HepG2 (cell line): ENCODE results near the gene FBXO4. TPM values are rescaled to one million over a fixed set of nuclear protein-coding genes. Genes with fewer than 3 reads are reported as not detected.

Source experiments
- DNMT1 ChIP-seq: sonication (generic); formaldehyde crosslinking; IDR thresholded peaks from 2 replicates; pipeline ENCODE4 v1.5.1; 2020; ENCODE audit warnings: mild to moderate bottlenecking, missing genetic modification reagents
- DPF2 ChIP-seq: sonication (generic); formaldehyde crosslinking; IDR thresholded peaks from 2 replicates; pipeline ENCODE4 v1.4.0; 2020; ENCODE audit warnings: mild to moderate bottlenecking, low read depth, missing genetic modification reagents, borderline replicate concordance
- PHF8 ChIP-seq: sonication (generic); formaldehyde crosslinking; IDR thresholded peaks from 2 replicates; pipeline ENCODE4 v1.5.0; 2020; ENCODE audit warnings: missing genetic modification reagents
- POGZ ChIP-seq: sonication (generic); formaldehyde crosslinking; IDR thresholded peaks from 2 replicates; pipeline ENCODE4 v1.4.0; 2020; ENCODE audit warnings: mild to moderate bottlenecking, missing genetic modification reagents
- RARG ChIP-seq: sonication (generic); formaldehyde crosslinking; IDR thresholded peaks from 2 replicates; pipeline ENCODE4 v1.4.0; 2020; ENCODE audit warnings: low read depth, mild to moderate bottlenecking, missing genetic modification reagents
- RFX1 ChIP-seq: fragments of 450-650 bp; IDR thresholded peaks from 2 replicates; pipeline ENCODE4 v1.6.1; 2017
- SMARCE1 ChIP-seq: fragments of 450-650 bp; IDR thresholded peaks from 2 replicates; pipeline ENCODE4 v1.6.1; 2017; ENCODE audit warnings: borderline replicate concordance
- ZBTB38 ChIP-seq: sonication (generic); formaldehyde crosslinking; IDR thresholded peaks from 2 replicates; pipeline ENCODE4 v1.5.1; 2020; ENCODE audit warnings: mild to moderate bottlenecking, missing genetic modification reagents
- ZNF136 ChIP-seq: sonication (generic); formaldehyde crosslinking; IDR thresholded peaks from 2 replicates; pipeline ENCODE4 v1.8.1; 2022; ENCODE audit warnings: low read depth, mild to moderate bottlenecking, moderate library complexity, missing genetic modification reagents
- ZNF546 ChIP-seq: sonication (generic); formaldehyde crosslinking; conservative IDR thresholded peaks from 2 replicates; pipeline ENCODE4 v1.8.1; 2023; ENCODE audit warnings: mild to moderate bottlenecking, missing genetic modification reagents
- polyA plus RNA-seq, 8 experiments: library from polyadenylated mRNA; depleted of rRNA in 3 of 8; stranded (reverse) in 7 of 8; unstranded in 1 of 8; fragments of >200 nt; fragmentation: Illumina TruSeq in 4 of 8; extraction: Trizol in 4 of 8; gene quantifications; 2 replicates each; pipeline versions ENCODE4 v1.2.1 to v1.2.3, GENCODE V29; 2011 to 2016; ENCODE audit warnings: low read depth in 4 of 8, missing spikeins in 1 of 8, mixed read lengths in 1 of 8; ENCODE audit not compliant: insufficient read depth in 1 of 8
- total RNA-seq, 5 experiments: library from RNA; depleted of rRNA; stranded (reverse); fragments of >200 nt; fragmentation: Illumina TruSeq; extraction: Trizol; gene quantifications; 2 replicates each; pipeline ENCODE4 v1.2.3, GENCODE V29; 2016; ENCODE audit warnings: low read depth in 1 of 5
- TF ChIP-seq, protein P1 (sequence below): sonication (generic); formaldehyde crosslinking; IDR thresholded peaks from 2 replicates; pipeline ENCODE4 v1.5.0; 2020; ENCODE audit warnings: missing genetic modification reagents, mild to moderate bottlenecking, borderline replicate concordance
- TF ChIP-seq, protein P2 (sequence below): sonication (generic); formaldehyde crosslinking; IDR thresholded peaks from 2 replicates; pipeline ENCODE4 v1.4.0; 2020; ENCODE audit warnings: mild to moderate bottlenecking, missing genetic modification reagents
- TF ChIP-seq, protein P3 (sequence below): sonication (generic); formaldehyde crosslinking; IDR thresholded peaks from 2 replicates; pipeline ENCODE4 v1.5.0; 2020; ENCODE audit warnings: mild to moderate bottlenecking, missing genetic modification reagents, borderline replicate concordance
- TF ChIP-seq, protein P4 (sequence below): sonication (generic); formaldehyde crosslinking; IDR thresholded peaks from 2 replicates; pipeline ENCODE4 v1.4.0; 2020; ENCODE audit warnings: mild to moderate bottlenecking, missing genetic modification reagents

Gene FBXO4
- total and polyA plus RNA-seq, 2 of the 13 experiments (the other 11 are each of a cell fraction or from before 2014, with no cell fraction given), result 5.2 to 16.4 TPM

DNA sequence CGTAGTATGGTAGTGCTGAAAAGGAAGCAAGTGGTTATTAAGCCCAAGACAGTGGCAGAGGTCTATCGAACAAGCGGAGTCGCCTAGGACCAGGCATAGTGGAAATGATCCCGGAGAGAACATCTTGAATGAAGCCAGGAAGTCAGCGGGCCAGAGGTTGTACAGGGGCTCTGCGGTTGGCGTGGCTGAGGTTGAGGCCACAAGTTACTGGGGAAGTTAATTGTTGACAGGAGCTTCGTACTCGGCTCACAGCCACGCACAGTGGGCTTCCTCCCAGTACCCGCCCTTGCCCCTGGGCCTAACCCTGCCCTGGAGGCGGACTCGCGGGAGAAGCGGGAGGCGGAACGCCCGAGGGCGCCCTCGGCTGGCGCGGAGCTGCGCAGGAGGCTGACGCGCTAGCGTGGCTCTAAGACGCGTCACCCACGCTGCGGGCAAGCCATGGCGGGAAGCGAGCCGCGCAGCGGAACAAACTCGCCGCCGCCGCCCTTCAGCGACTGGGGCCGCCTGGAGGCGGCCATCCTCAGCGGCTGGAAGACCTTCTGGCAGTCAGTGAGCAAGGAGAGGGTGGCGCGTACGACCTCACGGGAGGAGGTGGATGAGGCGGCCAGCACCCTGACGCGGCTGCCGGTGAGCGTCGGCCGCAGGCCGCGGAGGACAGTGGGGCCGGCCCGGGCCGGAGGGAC lies at the start of gene FBXO4 (continued):
- TF ChIP-seq, protein P1, sequence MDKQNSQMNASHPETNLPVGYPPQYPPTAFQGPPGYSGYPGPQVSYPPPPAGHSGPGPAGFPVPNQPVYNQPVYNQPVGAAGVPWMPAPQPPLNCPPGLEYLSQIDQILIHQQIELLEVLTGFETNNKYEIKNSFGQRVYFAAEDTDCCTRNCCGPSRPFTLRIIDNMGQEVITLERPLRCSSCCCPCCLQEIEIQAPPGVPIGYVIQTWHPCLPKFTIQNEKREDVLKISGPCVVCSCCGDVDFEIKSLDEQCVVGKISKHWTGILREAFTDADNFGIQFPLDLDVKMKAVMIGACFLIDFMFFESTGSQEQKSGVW (CRISPR knock-in tag), result no peak
- TF ChIP-seq SMARCE1, result no peak
- TF ChIP-seq PHF8, result peak; percentile 95
- TF ChIP-seq ZNF546 (CRISPR knock-in tag), result peak; percentile 72; the same call in 1 of the 2 replicates
- TF ChIP-seq, protein P2, sequence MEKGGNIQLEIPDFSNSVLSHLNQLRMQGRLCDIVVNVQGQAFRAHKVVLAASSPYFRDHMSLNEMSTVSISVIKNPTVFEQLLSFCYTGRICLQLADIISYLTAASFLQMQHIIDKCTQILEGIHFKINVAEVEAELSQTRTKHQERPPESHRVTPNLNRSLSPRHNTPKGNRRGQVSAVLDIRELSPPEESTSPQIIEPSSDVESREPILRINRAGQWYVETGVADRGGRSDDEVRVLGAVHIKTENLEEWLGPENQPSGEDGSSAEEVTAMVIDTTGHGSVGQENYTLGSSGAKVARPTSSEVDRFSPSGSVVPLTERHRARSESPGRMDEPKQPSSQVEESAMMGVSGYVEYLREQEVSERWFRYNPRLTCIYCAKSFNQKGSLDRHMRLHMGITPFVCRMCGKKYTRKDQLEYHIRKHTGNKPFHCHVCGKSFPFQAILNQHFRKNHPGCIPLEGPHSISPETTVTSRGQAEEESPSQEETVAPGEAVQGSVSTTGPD (CRISPR knock-in tag), result no peak
- 0 out of 2 replicates have a peak, but pooled peaks have one; percentile 22 for TF ChIP-seq DPF2 (CRISPR knock-in tag)
- TF ChIP-seq, protein P3, sequence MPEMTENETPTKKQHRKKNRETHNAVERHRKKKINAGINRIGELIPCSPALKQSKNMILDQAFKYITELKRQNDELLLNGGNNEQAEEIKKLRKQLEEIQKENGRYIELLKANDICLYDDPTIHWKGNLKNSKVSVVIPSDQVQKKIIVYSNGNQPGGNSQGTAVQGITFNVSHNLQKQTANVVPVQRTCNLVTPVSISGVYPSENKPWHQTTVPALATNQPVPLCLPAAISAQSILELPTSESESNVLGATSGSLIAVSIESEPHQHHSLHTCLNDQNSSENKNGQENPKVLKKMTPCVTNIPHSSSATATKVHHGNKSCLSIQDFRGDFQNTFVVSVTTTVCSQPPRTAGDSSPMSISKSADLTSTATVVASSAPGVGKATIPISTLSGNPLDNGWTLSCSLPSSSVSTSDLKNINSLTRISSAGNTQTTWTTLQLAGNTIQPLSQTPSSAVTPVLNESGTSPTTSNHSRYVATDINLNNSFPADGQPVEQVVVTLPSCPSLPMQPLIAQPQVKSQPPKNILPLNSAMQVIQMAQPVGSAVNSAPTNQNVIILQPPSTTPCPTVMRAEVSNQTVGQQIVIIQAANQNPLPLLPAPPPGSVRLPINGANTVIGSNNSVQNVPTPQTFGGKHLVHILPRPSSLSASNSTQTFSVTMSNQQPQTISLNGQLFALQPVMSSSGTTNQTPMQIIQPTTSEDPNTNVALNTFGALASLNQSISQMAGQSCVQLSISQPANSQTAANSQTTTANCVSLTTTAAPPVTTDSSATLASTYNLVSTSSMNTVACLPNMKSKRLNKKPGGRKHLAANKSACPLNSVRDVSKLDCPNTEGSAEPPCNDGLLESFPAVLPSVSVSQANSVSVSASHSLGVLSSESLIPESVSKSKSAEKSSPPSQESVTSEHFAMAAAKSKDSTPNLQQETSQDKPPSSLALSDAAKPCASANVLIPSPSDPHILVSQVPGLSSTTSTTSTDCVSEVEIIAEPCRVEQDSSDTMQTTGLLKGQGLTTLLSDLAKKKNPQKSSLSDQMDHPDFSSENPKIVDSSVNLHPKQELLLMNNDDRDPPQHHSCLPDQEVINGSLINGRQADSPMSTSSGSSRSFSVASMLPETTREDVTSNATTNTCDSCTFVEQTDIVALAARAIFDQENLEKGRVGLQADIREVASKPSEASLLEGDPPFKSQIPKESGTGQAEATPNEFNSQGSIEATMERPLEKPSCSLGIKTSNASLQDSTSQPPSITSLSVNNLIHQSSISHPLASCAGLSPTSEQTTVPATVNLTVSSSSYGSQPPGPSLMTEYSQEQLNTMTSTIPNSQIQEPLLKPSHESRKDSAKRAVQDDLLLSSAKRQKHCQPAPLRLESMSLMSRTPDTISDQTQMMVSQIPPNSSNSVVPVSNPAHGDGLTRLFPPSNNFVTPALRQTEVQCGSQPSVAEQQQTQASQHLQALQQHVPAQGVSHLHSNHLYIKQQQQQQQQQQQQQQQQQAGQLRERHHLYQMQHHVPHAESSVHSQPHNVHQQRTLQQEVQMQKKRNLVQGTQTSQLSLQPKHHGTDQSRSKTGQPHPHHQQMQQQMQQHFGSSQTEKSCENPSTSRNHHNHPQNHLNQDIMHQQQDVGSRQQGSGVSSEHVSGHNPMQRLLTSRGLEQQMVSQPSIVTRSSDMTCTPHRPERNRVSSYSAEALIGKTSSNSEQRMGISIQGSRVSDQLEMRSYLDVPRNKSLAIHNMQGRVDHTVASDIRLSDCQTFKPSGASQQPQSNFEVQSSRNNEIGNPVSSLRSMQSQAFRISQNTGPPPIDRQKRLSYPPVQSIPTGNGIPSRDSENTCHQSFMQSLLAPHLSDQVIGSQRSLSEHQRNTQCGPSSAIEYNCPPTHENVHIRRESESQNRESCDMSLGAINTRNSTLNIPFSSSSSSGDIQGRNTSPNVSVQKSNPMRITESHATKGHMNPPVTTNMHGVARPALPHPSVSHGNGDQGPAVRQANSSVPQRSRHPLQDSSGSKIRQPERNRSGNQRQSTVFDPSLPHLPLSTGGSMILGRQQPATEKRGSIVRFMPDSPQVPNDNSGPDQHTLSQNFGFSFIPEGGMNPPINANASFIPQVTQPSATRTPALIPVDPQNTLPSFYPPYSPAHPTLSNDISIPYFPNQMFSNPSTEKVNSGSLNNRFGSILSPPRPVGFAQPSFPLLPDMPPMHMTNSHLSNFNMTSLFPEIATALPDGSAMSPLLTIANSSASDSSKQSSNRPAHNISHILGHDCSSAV (CRISPR knock-in tag), result no peak
- TF ChIP-seq DNMT1 (CRISPR knock-in tag), result no peak; the same call in 1 of the 2 replicates
- TF ChIP-seq RFX1, result no peak
- peak; percentile 92 for TF ChIP-seq ZBTB38
- TF ChIP-seq, protein P4, sequence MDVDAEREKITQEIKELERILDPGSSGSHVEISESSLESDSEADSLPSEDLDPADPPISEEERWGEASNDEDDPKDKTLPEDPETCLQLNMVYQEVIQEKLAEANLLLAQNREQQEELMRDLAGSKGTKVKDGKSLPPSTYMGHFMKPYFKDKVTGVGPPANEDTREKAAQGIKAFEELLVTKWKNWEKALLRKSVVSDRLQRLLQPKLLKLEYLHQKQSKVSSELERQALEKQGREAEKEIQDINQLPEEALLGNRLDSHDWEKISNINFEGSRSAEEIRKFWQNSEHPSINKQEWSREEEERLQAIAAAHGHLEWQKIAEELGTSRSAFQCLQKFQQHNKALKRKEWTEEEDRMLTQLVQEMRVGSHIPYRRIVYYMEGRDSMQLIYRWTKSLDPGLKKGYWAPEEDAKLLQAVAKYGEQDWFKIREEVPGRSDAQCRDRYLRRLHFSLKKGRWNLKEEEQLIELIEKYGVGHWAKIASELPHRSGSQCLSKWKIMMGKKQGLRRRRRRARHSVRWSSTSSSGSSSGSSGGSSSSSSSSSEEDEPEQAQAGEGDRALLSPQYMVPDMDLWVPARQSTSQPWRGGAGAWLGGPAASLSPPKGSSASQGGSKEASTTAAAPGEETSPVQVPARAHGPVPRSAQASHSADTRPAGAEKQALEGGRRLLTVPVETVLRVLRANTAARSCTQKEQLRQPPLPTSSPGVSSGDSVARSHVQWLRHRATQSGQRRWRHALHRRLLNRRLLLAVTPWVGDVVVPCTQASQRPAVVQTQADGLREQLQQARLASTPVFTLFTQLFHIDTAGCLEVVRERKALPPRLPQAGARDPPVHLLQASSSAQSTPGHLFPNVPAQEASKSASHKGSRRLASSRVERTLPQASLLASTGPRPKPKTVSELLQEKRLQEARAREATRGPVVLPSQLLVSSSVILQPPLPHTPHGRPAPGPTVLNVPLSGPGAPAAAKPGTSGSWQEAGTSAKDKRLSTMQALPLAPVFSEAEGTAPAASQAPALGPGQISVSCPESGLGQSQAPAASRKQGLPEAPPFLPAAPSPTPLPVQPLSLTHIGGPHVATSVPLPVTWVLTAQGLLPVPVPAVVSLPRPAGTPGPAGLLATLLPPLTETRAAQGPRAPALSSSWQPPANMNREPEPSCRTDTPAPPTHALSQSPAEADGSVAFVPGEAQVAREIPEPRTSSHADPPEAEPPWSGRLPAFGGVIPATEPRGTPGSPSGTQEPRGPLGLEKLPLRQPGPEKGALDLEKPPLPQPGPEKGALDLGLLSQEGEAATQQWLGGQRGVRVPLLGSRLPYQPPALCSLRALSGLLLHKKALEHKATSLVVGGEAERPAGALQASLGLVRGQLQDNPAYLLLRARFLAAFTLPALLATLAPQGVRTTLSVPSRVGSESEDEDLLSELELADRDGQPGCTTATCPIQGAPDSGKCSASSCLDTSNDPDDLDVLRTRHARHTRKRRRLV, result no peak
- TF ChIP-seq RARG (CRISPR knock-in tag), result no peak
- peak; percentile 96 for TF ChIP-seq POGZ (CRISPR knock-in tag)
- no peak for TF ChIP-seq ZNF136 (CRISPR knock-in tag)
